ENCODE results near the gene MARF1.
"Not testable (repeated sequence)": the region's sequence is repeated elsewhere in the genome, so short reads cannot be mapped to it uniquely, and the experiment has no call there.

MARF1 gene

DNA sequence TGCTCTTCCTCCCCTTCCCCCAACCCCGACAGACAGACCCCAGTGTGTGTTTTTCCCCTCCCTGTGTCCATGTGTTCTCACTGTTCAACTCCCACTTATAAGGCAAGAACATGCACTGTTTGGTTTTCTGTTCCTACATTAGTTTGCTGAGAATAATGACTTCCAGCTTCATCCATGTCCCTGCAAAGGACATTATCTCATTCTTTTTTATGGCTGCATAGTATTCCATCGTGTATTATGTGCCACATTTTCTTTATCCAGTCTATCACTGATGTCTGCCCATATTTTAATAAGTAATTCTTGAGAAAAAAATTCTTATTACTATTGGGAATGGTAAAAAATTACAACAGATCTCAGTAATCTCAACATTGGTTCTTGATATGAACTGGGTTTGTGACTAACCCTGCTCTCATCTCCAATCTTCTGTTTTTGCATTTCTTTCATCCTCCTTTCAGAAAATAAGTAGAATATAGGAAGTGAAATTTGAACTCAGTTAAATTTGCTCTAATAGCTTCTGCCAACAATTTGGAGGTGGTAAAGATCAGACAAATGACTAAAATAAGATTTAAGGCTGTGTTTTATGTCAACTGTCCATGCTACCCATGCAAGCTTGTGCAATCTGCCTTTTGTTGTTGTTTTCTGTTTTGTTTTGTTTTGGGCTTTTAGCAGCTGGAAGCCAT, 11.1 kb downstream of the MARF1 start:
- DNase-seq (ENCODE audit: low read depth in 1 of 2, low spot score in 1 of 2), result no peak

DNA sequence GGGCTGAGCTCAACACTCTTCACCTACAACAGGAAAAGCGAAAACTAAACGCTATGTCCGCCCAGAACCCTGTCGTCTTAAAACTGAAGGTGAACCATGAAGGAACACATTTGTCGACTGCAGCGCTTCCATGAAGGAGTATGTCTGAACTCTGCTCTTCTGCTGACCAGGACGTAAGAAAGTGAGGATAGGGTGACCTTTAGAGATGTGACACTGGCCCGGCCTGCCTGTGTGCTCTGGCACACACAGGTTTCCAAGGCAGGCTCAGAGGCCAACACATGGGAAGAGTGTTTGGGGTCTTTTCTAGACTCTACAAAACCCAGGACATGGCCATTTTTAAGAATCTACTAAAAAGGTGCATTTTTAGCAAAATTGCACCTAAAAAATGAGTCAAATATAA, 21.1 kb downstream of the MARF1 start:
- DNase-seq (ENCODE audit: low read depth in 1 of 2, low spot score in 1 of 2), result no peak

DNA sequence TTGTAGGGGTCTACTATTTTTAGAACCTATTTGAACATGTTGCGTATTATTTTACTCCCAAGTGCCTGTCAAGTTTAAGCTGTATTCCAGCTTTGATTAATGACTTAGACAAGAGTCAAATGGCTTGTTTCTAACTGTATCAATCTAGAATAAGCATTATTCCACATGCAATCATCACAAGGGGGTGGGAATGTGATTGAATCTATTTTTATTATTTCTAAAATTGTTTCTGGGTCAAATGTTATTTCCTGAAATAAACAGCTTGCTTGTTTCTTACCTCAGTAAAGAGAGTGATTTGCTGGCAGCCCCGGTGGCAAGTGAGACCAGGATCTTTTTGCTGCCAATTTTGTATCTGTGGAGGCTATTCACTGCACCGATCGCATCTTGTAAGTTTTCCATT, 21.5 kb downstream of the MARF1 start:
- no peak for DNase-seq (ENCODE audit: low read depth in 1 of 2, low spot score in 1 of 2)

DNA sequence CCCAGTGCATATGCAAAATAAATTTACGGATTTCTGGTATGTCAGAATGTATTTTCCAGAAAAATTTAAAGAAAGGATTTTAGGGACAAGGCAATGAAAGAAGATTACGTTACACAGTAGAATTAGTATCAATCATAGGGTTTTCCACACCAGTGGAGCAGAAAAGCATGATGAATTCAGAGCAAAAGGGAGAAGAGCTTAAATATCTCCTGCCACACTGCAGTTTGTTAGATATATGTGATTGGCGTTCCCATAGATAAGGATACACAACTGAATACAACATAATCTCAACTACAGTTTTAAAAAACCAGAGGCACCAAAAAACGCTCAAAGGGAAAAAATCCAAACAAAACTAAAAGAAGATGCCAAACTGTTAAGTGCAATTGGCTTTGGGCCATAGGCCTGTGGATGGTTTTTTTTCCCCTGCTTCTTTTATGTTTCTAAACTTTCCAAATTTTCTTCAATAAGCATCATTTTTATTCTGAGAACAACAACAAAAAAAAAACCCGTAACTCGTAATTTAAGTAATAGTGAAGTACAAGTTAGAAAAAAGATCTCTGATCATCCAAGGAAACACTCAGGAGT, 22.3 kb downstream of the MARF1 start:
- no peak for DNase-seq (ENCODE audit: low read depth in 1 of 2, low spot score in 1 of 2)

DNA sequence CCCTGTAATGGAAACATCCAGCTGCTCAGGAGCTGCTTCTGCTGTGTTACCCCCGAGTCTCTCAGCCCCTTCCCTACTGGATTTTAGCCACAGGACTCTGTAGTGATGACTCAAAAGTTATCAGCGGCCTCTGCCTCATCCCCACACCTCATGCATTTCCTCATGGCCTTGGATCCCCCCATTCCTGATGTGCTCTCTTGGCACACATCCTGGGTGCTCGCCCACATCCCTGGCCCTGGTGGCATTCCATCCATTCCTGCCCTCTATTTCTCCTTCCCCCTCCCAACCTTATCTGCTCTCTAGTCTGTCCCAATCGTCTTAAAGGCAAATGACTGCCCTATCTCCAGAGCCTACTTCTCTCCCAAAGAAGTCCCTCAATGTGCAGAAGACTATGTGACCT, 24.6 kb downstream of the MARF1 start:
- DNase-seq (ENCODE audit: low read depth in 1 of 2, low spot score in 1 of 2), result no peak

DNA sequence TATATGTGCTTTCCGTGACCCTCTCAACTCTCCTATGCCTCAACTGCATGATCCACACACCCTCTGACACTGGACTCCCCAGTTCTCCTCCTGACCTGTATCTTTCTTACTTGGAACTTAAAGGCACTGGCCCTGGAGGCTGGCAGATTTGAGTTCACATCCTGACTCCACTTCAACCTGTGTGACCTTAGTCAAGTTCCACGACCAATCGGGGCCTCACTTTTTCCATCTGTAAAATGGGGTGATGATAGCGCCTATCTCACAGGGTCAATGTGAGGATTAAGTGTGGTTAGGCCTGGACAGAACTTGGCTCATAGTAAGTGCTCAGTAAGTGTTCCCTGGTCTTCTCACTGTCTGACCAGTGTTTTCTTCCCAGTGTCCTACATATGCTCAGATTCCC, 25.1 kb downstream of the MARF1 start:
- DNase-seq (ENCODE audit: low read depth in 1 of 2, low spot score in 1 of 2), result no peak

DNA sequence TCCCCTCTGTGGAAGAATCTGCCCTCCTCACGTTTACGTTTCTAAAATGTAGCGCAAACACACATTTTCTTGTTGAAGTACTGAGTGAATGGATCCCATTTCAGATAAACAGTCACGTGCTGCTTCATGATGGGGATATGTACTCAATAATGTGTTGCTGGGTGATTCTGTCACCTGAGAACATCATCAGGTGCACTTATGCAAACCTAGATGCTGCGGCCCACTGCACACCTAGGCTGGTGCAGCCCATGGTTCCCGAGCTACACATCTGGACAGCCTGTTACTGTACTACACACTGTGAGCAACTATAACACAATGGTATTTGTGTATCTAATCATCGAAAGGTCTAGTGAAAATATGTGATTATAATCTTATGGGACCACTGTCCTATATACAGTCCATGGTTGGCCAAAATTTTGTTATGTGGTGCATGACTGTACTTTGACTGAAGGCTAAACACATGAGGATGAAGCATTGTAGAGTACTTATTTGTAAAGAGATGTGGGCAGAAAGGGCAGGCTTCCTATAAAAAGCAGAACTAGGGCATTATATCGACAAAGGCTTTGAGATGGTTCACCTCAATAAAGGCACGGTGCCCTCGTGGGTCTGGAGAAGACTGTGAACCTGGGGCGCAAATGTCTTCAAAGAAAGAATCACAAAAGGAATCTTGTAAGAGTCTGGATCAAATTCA, 26.3 kb downstream of the MARF1 start:
- DNase-seq (ENCODE audit: low read depth in 1 of 2, low spot score in 1 of 2), result no peak

DNA sequence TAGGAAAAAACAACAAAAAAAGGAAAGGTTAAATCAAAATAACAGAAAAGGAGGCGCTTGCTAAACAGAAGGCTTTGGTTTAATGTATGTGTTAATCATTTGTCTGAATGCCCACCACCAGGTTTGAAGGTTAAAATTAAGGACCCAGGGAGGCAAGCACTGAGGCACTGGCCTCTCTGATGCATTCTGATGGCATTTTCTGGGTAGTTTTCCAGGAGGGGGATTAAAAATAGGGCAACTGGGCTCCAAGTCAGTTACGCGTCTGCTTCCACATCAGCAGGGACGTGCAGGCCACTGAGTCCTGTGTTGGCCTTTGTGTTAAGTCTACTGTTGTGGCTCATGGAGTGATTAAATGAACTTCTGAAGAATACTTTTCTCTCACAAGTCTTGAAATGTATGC, 26.9 kb downstream of the MARF1 start:
- no peak for DNase-seq (ENCODE audit: low read depth in 1 of 2, low spot score in 1 of 2)

DNA sequence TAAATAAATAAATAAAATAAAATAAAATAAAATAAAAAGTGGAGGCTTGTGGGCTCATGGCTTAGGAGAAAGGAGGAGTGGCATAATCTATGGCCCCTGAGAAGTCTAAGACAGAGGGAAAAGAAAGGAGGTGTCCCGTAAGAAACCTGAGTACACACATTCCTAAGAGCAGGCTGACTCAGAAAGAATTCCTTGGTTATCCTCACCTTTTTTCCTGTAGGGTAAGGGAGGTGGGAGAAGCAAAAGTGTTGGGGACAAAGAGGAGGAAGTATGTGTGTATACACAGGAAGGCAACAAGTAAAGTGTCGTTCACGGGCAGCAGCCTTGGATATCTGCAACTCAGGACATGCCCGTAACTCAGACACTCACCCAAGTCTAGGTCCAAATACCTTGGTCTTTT, 29.3 kb downstream of the MARF1 start:
- DNase-seq (ENCODE audit: low read depth in 1 of 2, low spot score in 1 of 2), result no peak

DNA sequence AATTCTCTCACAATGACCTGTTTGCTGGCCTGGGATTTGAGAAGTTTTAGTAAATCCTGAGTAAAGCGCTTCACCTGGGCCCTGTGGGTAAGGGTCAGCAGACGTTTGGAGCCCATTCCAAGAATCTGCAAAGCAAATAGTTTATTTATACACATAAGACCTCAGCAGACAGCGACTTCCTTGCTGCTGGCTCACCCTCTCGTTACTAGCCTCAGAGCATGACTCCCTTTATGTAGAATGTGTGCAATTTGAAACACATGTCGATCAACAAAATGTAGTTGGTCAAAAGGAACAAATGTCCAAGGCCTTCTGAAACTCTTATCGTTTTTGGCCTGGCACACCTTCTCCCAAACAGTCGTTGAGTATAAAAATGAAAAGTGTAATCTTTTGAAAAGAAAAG, 31.3 kb downstream of the MARF1 start:
- DNase-seq (ENCODE audit: low read depth in 1 of 2, low spot score in 1 of 2), result no peak

DNA sequence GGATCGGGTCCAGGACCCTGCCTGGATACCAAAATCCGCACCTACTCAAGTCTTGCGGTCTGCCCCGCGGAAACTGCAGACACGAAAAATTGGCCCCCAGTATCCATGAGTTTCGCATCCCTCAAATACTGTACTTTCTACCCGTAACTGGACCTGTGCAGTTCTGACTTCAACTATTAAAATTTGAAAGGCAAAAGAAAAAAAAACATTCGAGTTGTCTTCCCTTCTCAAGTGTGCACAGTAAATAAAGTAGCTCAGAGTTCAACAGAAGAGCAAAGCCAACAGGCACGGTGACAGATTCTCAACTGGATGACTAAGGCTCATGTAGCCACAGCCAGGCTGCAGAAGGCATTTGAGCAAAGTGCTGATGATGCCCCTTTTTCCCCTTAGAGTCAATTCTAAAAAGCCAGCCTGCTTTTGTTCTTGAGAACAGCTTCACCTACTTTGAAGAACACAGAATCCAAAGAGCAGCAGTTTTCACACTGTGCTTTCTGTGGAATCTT, 32.5 kb downstream of the MARF1 start:
- no peak for DNase-seq (ENCODE audit: low read depth in 1 of 2, low spot score in 1 of 2)

DNA sequence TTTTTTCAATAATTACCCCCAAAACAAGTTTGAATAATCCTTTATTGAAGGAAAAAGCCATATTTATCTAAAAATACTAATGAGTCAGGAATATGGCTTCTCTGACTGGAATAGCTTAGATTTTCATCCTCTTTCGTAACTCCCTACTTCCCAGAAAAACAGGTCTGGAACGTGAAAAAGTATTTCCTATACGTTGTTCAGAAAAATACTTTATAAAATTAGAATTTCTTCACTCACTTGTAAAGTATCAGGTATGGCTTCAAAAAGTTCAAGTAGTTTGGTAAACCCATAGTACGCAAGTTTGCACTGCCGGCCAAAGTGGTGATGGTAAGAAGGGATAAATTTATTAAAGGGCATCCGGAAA, 33.7 kb downstream of the MARF1 start:
- DNase-seq (ENCODE audit: low read depth in 1 of 2, low spot score in 1 of 2), result no peak

DNA sequence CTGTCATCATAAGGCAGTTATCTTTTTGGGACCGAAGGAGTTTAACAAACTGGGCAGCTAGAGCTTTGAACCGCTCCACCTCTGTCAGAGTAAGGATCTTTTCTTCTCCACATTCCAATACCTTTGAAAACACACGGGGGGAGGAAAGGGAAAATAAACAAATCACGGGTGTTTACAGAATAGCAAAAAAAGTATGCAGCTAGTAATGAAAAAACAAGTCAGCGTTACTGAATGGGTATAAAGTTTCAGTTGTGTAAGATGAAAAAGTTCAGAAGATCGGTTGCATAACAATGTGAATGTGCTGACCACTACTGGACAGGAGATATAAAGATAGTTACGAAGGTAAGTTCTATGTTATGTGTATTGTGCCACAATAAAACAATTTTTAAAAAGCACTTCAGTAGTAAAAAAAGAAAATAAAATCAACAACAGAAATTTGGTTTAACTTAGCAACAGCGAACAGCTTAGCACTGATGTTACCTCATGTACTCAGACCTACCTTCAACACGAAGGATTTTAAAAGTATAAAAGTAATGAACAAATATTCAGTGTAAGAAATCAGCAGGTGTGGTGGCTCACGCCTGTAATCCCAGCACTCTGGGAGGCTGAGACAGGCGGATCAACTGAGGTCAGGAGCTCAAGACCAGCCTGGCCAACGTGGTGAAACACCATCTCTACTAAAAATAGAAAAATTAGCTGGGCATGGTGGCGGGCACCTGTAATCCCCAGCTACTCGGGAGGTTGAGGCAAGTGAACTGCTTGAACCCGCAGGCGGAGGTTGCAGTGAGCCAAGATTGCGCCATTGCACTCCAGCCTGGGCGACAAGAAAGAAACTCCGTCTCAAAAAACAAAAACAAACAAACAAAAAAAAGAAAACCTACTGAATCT, 34.3 kb downstream of the MARF1 start:
- no peak for DNase-seq (ENCODE audit: low read depth in 1 of 2, low spot score in 1 of 2)

DNA sequence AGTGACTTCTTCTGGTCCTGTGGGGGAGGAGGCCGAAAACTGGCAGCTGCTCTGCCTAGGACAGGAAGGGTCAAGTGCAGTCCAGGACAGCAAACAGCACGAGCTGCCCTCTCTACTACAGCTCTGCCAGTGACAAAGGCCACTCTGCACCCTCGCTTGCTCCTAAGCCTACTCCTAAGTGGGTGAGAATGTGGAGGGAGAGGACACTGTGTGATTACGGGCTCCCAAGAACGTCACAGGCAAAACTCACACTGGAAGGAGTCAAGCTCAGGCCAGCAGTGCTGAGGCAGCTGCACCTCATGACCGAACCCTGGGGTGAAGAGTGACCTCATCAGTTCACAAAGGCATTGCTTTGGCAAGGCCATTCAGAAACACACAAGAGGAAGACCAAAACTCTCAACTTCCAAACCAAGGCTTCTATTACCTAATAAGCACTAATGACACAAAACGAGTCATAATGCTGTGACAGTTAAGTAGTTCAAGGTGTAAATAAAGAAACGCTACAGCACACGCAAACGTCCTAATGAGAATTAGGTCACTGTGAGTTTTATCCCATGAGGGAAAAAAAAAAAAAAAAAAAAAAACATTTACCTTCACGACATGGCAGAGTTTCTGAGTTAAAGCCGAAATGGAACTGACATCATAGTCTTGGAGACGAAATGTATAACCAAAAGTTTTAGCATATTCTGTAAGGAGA, 35.1 kb downstream of the MARF1 start:
- no peak for DNase-seq (ENCODE audit: low read depth in 1 of 2, low spot score in 1 of 2)

DNA sequence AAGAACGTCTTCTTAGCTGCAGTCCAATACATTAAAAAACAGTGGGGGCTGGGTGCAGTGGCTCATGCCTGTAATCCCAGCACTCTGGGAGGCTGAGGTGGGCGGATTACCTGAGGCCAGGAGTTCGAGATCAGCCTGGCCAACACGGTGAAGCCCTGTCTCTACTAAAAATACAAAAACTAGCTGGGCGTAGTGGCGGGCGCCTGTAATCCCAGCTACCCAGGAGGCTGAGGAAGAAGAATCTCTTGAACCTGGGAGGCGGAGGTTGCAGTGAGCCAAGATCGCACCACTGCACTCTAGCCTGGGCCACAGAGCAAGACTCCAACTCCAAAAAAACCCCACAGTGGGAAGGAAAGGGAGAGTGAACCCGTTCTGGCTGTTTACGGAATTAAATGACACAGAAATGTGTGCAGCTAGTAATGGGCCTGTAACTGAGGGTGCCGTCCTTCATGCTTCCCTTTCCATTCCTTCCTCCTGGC, 35.7 kb downstream of the MARF1 start:
- not testable (repeated sequence) for DNase-seq (ENCODE audit: low read depth in 1 of 2, low spot score in 1 of 2)

DNA sequence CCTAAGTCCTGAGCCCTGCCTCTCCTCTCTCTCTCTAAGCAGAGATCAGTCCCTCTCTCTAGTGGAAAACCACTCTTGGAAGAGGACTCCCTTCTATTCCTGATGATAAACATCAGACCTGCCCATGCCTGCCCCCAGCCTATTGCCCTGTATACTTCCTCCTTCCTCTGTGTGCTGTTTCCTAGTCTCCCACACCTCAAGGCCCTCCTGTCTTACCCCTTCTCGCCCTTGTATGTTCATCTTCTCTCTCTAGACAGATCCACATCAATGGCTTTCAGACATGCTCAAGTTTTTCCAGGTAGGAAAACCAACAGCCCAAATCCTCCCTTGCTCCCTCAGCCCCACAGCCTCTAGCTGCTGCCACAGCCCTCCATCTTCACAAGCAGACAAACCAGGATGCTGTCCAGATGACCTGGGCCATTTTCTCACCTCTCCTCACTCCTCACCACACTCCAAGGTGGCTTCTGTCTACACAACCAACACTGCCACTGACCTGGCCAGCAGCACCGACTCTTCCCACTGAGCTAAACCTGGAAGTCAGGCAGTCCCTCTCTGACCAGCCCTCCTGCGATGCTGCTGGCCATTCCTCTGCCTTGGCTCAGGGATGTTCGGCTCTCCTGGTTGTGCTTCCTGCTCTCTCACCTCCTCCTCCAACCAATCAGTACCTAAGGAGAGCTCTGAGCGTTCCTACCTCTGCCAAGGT, 36.3 kb downstream of the MARF1 start:
- no peak for DNase-seq (ENCODE audit: low read depth in 1 of 2, low spot score in 1 of 2)

DNA sequence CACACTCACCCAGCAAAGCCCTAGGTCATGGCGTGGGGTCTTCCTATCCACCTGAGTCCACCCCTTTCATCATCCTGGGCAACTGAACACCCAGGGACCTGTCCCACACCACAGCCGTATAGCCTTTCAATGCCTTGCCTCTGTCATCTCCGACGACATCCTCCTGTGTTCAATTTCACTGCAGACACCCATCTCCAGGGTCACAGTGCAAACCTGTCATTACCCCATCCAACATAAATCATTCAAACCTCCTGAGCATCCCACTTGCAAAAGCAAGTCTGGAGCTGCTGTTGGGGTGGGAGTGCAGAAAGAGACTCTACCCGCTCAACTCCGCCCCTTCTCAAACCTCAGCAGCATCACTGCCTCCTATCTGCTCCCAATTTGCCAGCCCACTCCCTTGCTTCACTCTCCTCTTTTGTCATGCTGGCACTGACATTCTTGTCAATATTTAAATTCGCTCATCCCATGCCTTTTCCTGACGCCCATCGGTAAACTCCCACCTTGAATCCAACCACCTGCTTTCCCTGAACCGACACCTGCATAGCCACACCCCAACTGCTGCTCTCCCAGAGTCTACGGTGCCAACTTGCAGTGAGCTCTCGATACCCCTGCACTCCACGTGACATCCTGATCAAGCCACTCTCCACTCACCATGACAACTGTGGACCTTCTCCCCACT, 37.0 kb downstream of the MARF1 start:
- DNase-seq (ENCODE audit: low read depth in 1 of 2, low spot score in 1 of 2), result no peak

DNA sequence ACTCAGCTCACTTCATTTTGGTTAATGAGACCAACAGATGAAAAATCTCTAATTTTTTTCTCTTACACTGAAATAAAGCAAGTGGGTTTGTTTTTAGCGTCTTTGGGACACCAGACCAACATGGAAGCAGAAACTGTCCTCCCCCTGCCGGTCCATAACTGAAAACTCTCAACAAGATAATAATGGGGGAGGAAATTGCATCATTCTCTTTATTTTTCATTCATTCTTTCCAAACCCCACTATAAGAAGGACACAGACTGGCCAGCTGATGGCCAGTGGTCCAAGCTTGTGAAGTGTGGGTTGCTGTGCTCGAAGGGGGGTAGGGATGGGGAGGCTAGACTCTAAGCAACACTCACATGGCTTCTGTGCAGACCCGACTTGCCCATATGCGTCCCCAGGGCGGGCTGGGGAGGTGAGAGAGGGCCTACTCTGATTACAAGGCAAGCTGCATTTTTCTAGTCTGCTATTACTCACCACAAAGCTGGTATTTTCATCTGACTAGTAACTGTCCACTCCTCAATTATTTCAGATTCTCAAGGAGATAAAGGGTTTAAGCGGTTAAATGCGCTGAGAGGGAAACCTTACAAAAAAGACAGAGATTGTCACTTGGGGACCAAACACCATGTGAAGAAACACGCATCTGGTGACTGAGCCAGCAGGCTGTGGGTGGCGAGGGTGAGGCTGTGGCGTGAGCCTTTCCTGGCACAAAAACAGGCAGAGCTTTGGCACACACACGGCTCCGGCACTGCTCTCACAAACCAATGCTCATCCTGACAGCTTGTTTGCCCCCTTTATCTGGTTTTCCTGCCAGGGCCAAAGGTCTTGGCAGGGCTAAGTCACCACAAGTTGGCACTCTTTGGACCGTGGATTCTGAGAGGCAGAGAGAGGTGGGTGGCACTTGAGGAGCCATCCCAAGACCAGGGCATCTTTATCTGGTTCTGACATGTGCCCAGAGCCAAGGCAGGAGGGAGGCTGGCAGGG, 38.2 kb downstream of the MARF1 start:
- DNase-seq (ENCODE audit: low read depth in 1 of 2, low spot score in 1 of 2), result no peak
